Hematopoietic multipotent progenitor cell (in vitro differentiated cells): ENCODE results near the gene LPP. TPM values are rescaled to one million over a fixed set of nuclear protein-coding genes. Genes with fewer than 3 reads are reported as not detected.

Experiments
- DNase-seq, 3 donors: peaks; one replicate each; pipeline ENCODE4 v3.0.0-alpha.2; 2011 to 2015; ENCODE audit warnings: low read depth in 2 of 3, low spot score in 2 of 3
- total RNA-seq: library from RNA; depleted of rRNA; stranded (reverse); fragments of >200 nt; gene quantifications from one replicate; pipeline ENCODE4 v1.2.3, GENCODE V29; 2012

Gene LPP
- total RNA-seq, 1 donor: 11.6 TPM

GRCh38 chr3:188567478-188568195, 413.7 kb downstream of the LPP start:
- DNase-seq: no peak

DNA sequence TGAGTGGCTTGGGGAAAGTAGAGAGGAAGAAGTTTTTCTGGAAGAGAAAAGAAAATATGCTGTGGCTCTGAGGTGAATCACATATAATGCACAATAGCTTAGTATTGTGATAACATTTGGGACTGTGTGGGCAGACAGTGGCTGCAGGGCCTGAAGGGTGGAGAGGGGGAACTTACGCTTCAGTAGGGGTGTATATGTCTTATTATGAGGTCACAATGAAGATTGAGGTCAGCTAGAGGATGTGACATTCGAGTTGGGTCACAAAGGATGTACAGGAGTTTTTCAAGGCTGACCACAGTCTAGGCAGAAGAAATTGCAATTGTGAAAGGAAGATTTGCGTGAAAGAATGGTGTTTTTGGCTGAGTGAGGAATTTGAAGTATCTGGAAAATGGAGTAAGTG, 414.8 kb downstream of the LPP start:
- no peak for DNase-seq

- no peak for DNase-seq
These were observed 417.7 kb downstream of the LPP start for GRCh38 chr3:188571531-188572095.

DNA sequence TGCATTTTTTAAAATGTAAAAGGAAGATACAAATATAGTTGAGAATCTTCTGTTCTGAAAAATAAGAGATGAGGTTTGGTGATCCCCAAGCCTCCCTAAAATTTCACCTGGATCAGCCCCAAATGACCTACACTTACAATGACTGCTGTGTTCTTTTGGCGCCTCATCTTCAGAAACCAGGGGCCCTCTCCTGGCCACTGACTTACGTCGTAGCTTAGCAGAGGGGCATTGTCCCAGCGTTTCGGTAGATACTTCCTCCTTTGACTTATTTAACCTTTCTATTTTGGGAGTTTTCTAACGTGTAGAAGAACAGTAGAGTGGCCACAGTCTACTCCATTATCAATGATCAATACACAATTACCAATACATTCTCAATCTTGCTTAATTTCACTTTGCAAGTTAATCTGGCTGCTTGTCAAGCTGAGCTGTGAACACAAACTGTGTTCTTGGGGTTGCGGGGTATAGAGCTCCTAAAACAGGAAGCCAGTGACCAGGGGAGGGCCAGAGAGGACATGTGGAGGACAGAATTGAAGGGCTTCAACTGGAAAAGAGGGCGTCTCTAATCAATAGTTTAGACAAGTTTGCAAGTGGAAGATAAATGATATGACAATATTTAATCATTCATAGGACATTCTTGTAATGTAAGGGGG, 419.5 kb downstream of the LPP start:
- DNase-seq: no peak

DNA sequence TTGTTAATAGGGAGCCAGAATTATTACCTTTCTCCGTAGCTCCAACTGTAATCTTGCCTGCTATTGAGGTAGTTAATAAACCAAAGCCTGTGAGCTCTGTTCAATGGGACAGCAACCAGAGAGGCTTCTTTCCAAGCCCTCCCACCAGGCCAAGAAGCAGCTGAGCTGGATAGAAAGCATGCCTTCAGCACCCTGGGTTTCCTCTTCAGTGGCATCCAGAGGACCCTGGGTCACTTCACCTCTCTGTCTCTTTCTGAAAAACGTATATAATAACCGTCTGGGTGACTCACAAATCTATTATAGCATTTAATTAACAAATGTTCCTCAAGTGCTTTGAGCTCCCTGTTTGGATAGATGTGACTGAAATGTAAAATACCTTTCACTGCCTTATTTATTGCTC, 420.0 kb downstream of the LPP start:
- DNase-seq: no peak

GRCh38 chr3:188574885-188575284, 420.9 kb downstream of the LPP start:
- DNase-seq: no peak

DNA sequence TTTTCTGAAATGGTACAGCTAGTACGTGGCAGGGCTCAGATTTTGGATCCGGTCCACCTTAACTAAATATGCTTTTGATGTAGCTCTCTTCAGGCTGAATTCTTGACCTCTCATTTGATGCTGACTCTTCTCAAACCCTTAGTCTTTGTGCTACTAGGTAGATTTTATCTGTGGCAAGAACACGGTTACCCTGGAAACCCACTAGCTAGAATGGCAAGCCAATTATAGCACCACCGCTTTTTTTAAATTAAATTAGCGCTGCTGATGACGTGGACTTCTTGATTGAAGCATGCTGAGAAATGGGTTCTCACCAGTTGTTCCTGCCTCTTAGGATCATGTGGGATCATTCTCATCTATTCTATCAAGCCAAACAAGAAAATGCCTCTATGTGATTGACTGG, 421.5 kb downstream of the LPP start:
- DNase-seq: no peak

- DNase-seq: no peak
These were observed 423.6 kb downstream of the LPP start for GRCh38 chr3:188577539-188577938.

DNA sequence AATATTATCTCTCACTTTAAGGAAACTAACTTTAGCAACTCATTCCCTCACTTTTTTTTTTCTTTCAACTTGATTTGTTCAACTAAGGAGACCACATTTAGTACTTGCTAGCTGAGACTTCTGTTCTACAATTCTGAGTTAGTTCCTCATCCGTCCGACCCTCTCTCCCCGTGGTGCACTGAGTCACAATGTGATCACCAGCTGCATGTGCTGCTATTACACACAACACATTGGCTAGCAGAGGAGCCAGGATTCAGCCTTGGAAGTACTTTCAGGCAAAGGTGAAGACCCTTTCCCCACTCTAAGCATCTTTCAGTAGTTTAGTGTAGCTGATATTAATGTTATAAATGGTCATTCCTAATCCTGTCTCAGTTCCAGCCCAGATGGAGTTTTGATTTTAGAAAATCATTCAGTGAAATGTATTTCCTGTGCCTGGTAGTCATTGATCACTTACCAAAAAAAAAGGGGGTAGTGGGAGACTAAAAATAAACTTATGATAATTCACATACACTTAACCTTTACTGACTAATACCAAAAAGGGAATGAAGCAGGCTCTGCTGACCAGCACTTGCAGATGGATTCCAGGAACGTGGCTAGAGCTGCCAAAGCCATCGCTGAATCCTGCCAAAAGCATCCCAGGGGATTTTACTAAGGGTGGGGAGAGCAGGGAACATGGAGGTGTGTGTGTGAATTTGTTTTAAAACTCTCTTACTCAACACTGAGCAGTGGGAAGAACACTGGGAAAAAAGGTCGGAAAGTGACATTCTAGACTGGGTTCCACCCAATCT, 424.8 kb downstream of the LPP start:
- no peak for DNase-seq

DNA sequence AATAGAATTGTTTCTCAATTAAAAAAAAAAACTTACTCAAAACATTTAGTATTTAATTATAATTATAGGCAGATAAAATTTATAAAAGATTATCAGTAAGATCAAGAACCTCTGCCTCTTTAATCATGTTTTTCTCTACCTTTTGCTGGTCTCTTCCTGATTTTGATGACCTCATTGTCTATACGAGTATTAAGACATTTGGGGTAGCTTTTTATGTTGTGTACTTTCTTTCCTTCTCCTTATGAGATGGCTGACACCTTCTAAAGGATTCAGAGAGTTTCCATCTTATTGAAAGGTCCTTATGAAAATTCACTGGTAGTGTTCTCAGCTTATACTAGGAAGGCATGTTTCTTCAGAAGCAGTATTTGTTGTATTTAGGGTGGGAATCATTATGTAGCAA, 426.3 kb downstream of the LPP start:
- DNase-seq: no peak

GRCh38 chr3:188580659-188581058, 426.7 kb downstream of the LPP start:
- no peak for DNase-seq

GRCh38 chr3:188581365-188581764, 427.4 kb downstream of the LPP start:
- DNase-seq: no peak

- no peak for DNase-seq
These were observed 427.8 kb downstream of the LPP start for GRCh38 chr3:188581792-188582191.

DNA sequence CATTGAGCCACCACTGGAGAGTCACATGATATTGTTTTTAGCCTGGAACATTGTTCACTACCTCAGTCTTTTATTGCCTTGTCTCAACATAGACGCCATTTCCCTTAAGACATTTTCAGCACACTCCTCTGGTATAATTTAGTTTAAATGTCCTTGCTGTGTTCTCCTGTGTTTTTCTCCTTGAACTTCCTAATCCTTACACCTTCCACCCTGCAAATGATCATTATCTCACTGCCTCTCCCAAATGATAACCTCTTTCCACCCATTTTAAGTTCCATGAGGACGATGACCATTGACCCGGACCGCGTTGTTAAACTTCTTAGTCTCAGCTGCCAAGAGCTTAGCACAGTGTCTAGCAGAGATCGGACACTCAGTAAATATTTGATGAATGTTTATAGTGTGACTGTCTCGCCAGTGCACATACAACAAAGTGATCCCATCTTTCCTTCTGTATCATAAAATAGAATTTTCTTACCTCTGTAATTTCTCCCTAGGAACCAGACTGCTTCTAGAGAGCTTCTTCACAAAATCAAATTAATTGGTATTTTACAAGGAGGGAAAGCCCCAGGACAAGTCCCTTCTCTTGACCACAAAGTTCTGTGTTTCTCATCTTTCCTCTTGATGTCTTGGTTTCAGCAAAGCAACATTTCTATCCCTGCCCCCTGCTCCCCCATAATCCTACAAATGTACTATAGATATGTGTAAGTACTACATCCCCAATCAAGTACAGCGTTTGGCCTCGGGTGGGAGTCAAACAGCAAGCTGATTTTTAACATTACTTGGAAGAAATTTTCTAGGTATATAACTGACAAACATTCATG, 429.6 kb downstream of the LPP start:
- DNase-seq: no peak

- DNase-seq: peak in 2 of 3 donors; percentile 44 to 66
These were observed 430.2 kb downstream of the LPP start for GRCh38 chr3:188584162-188584529.

- DNase-seq: peak in 1 of 3 donors; percentile 31
These were observed 431.2 kb downstream of the LPP start for GRCh38 chr3:188584958-188585689.

DNA sequence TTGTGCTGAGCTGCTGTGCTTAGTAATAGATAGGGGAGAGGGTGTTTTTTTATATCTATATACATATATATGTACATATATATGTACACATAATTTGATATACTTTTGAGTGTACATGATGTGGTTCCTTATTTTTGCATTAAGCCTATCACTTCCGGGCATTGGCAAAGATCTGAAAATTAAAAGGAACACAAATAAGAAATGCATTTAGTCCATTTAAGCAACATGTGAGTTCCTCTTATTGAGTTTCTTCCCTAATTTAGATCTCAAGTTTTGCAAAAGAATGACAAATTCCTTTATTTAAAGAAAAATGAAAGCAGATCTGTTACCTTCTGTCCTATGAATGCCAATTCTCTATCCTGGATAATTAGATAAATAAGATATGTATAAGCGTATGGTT, 435.1 kb downstream of the LPP start:
- DNase-seq: peak in 1 of 3 donors; percentile 59

DNA sequence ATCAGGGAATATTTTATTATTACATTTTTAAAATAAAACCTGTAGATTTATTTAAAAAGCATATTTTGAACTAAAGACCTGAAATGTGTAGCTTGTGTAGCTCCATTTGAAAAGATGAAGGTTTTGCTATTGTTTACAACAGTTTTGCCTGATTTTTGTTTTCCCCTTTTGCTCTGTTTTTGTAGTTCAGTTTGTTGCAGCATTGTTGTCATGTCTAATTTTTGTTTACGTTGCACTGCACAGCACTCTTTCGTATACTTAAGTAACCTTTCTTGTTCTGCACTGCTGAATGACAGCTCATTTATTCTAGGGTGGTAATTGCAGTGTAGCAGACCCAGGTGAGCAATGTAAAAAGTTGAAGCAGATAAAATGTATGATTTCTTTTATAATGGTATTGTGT, 435.8 kb downstream of the LPP start:
- no peak for DNase-seq

- no peak for DNase-seq
These were observed 436.6 kb downstream of the LPP start for GRCh38 chr3:188590557-188590956.

- no peak for DNase-seq
These were observed 440.2 kb downstream of the LPP start for GRCh38 chr3:188594139-188594538.
